GM19372 (cell line): ENCODE results near the gene ABHD12.

Experiments used
- ATAC-seq: cut with Tn5 transposase; IDR thresholded peaks from one replicate; pipeline ENCODE4 v1.9.1; 2021; ENCODE audit warnings: mild to moderate bottlenecking, low read depth, moderate library complexity; ENCODE audit not compliant: unreplicated experiment

Gene ABHD12

GRCh38 chr20:25280574-25281535 lies 109.8 kb downstream of the ABHD12 start:
- ATAC-seq: no peak

- no peak for ATAC-seq
Measured at GRCh38 chr20:25280051-25280573, 110.5 kb downstream of the ABHD12 start.

- ATAC-seq: no peak
Measured at GRCh38 chr20:25279403-25279802, 111.2 kb downstream of the ABHD12 start.

GRCh38 chr20:25278636-25279361 lies 111.8 kb downstream of the ABHD12 start:
- no peak for ATAC-seq

GRCh38 chr20:25277941-25278521 lies 112.6 kb downstream of the ABHD12 start:
- ATAC-seq: no peak

- ATAC-seq: no peak
Measured at GRCh38 chr20:25277051-25277801, 113.4 kb downstream of the ABHD12 start.

GRCh38 chr20:25276533-25277050 lies 114.0 kb downstream of the ABHD12 start:
- ATAC-seq: no peak

- no peak for ATAC-seq
Measured at GRCh38 chr20:25275813-25276532, 114.7 kb downstream of the ABHD12 start.

- no peak for ATAC-seq
Measured at GRCh38 chr20:25274891-25275812, 115.5 kb downstream of the ABHD12 start.

- no peak for ATAC-seq
Measured at GRCh38 chr20:25274481-25274880, 116.2 kb downstream of the ABHD12 start.

- ATAC-seq: no peak
Measured at GRCh38 chr20:25273541-25274358, 116.9 kb downstream of the ABHD12 start.

GRCh38 chr20:25273046-25273445 lies 117.6 kb downstream of the ABHD12 start:
- no peak for ATAC-seq

GRCh38 chr20:25272223-25273000 lies 118.2 kb downstream of the ABHD12 start:
- ATAC-seq: no peak

- no peak for ATAC-seq
Measured at GRCh38 chr20:25271486-25272222, 119.0 kb downstream of the ABHD12 start.

- ATAC-seq: no peak
Measured at GRCh38 chr20:25270829-25271251, 119.8 kb downstream of the ABHD12 start.

- no peak for ATAC-seq
Measured at GRCh38 chr20:25269833-25270170, 120.8 kb downstream of the ABHD12 start.
